IMR-90 (cell line): ENCODE results near the gene TTC1.

ENCODE experiments used
- CTCF ChIP-seq: conservative IDR thresholded peaks from 2 replicates; pipeline ENCODE4 v1.5.1; 2012; ENCODE audit warnings: mild to moderate bottlenecking, low read depth, low read length, improper control_type of control experiment
- MAFK ChIP-seq: IDR thresholded peaks from 2 replicates; pipeline ENCODE4 v1.6.1; 2012; ENCODE audit warnings: low read depth, low read length, improper control_type of control experiment
- MAZ ChIP-seq: IDR thresholded peaks from 2 replicates; pipeline ENCODE4 v1.6.1; 2012; ENCODE audit warnings: low read depth, mild to moderate bottlenecking, low read length, improper control_type of control experiment, moderate library complexity, borderline replicate concordance
- NFE2L2 ChIP-seq: fragments of 150-350 bp; IDR thresholded peaks from 2 replicates; pipeline ENCODE4 v1.6.1; 2016; ENCODE audit warnings: low read depth, mild to moderate bottlenecking, low read length
- POLR2A ChIP-seq: IDR thresholded peaks from 2 replicates; pipeline ENCODE4 v1.6.1; 2012; ENCODE audit warnings: mild to moderate bottlenecking, low read depth, low read length
- RAD21 ChIP-seq: IDR thresholded peaks from 2 replicates; pipeline ENCODE4 v1.6.1; 2012; ENCODE audit warnings: low read length, improper control_type of control experiment
- SMC3 ChIP-seq: fragments of 150-350 bp; IDR thresholded peaks from 2 replicates; pipeline ENCODE4 v1.6.1; 2016; ENCODE audit warnings: low read depth, mild to moderate bottlenecking, antibody characterized with exemption, low read length, moderate library complexity
- USF2 ChIP-seq: fragments of 150-350 bp; IDR thresholded peaks from 2 replicates; pipeline ENCODE4 v1.6.1; 2017; ENCODE audit warnings: mild to moderate bottlenecking, antibody characterized with exemption, low read length, low read depth

GRCh38 chr5:159961176-159962160, 47.5 kb upstream of the TTC1 start:
- TF ChIP-seq RAD21: no peak
- TF ChIP-seq CTCF: no peak
- TF ChIP-seq NFE2L2: no peak
- TF ChIP-seq MAZ: no peak
- TF ChIP-seq USF2: no peak
- TF ChIP-seq POLR2A: no peak
- TF ChIP-seq MAFK: peak; percentile 57; the same call in 1 of the 2 replicates
- TF ChIP-seq SMC3: no peak
